Mesothelial cell of epicardium (in vitro differentiated cells): ENCODE data around the gene CENPV. TPM values are rescaled to one million over a fixed set of nuclear protein-coding genes. Genes with fewer than 3 reads are reported as not detected.
"Not testable (repeated sequence)": the region's sequence is repeated elsewhere in the genome, so short reads cannot be mapped to it uniquely, and the experiment has no call there.

Source experiments
- DNase-seq, 2 experiments: peaks; one replicate each; pipeline ENCODE4 v3.0.0; 2021; ENCODE audit warnings: low spot score in 2 of 2; ENCODE audit not compliant: unreplicated experiment in 2 of 2
- H3K27ac Mint-ChIP-seq: 2 replicates; pipeline ENCODE4 v1.8.0; 2021; ENCODE audit warnings: mixed read lengths
- H3K27me3 Mint-ChIP-seq: 2 replicates; pipeline ENCODE4 v1.8.0; 2021; ENCODE audit warnings: low read depth, mixed read lengths
- H3K36me3 Mint-ChIP-seq: 2 replicates; pipeline ENCODE4 v1.8.0; 2021; ENCODE audit warnings: mixed read lengths
- H3K4me1 Mint-ChIP-seq: 2 replicates; pipeline ENCODE4 v1.8.0; 2021; ENCODE audit warnings: mixed read lengths
- H3K4me3 Mint-ChIP-seq: 2 replicates; pipeline ENCODE4 v1.8.0; 2021; ENCODE audit warnings: mild to moderate bottlenecking, moderate library complexity, mixed read lengths
- H3K9me3 Mint-ChIP-seq: 2 replicates; pipeline ENCODE4 v1.8.0; 2021; ENCODE audit warnings: mixed read lengths
- total RNA-seq: library from RNA; stranded (reverse); gene quantifications from 3 replicates; pipeline ENCODE4 v1.2.1, GENCODE V29; 2021
- TF ChIP-seq, protein P1 (sequence below): fragments of 200-600 bp; sonication (generic); IDR thresholded peaks from one replicate; pipeline ENCODE4 v1.5.0; 2021; ENCODE audit warnings: antibody characterized with exemption; ENCODE audit not compliant: unreplicated experiment

The CENPV gene
- total RNA-seq, 1 donor from 2014 or later = 102 TPM

DNA sequence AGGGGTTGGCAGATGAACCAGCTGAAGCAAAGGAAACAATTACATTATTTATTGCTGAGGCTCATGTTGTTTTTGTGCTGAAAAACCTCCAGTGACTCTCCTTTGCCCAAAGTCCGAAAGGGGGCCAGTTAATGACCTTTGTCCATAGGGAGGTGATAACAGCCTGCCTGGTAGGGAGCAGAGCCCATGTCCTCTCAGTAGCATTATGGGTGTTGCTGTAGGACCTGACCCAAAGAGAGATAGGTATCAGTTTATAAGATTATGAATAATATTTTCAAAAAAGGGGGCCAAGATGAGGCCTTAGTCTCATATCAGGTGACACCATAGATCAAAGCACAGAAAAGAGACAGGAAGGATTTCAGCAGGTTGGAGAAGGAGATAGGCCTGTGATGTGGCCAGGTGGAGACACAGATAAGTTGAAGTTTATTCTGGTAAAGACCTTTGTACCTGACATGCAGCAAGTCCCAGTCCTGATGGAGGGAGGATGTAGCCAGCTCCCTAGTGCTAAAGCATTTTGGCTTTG lies 55.1 kb downstream of the CENPV start:
- no peaks in the 10 kb centered on the region for H3K27me3 Mint-ChIP-seq
- TF ChIP-seq, protein P1, sequence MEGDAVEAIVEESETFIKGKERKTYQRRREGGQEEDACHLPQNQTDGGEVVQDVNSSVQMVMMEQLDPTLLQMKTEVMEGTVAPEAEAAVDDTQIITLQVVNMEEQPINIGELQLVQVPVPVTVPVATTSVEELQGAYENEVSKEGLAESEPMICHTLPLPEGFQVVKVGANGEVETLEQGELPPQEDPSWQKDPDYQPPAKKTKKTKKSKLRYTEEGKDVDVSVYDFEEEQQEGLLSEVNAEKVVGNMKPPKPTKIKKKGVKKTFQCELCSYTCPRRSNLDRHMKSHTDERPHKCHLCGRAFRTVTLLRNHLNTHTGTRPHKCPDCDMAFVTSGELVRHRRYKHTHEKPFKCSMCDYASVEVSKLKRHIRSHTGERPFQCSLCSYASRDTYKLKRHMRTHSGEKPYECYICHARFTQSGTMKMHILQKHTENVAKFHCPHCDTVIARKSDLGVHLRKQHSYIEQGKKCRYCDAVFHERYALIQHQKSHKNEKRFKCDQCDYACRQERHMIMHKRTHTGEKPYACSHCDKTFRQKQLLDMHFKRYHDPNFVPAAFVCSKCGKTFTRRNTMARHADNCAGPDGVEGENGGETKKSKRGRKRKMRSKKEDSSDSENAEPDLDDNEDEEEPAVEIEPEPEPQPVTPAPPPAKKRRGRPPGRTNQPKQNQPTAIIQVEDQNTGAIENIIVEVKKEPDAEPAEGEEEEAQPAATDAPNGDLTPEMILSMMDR = no peak
- no peak overlapping the region for H3K27ac Mint-ChIP-seq
- no peak overlapping the region for H3K4me3 Mint-ChIP-seq
- H3K9me3 Mint-ChIP-seq = no peaks in the 10 kb centered on the region
- peaks cover 16% of the 10 kb centered on the region for H3K36me3 Mint-ChIP-seq
- H3K4me1 Mint-ChIP-seq = no peaks in the 10 kb centered on the region
- DNase-seq = no peak

DNA sequence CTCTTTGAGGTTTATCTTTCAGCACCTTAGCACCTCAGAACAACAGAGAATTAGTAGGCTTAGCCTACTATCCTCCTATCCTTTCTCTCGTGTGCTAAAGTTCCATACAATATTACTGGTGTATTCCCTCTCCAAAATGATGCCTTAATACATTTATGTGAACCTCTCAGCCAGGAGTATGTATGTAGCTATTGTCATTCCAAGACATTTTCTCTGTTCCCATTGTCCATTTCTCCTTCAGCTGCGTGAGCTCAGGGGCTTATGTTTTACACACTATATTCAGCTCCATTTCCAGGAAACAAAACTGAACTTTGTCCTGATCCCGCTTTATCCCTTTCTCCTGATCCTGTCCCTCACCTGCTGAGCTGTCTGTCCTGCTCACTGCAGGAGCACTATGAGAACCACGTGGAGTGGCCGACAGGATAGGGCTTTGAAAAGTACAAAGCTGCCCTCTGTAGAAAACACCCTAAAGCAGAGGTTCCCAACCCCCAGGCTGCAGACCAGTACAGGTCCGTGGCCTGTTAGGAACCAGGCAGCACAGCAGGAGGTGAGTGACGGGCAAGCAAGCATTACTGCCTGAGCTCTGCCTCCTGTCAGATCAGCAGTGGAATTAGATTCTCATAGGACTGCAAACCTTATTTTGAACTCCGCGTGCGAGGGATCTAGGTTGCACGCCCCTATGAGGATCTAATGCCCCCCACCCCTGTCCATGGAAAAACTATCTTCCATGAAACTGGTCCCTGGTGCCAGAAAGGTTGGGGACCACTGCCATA lies 55.7 kb downstream of the CENPV start:
- no peaks in the 10 kb centered on the region for H3K9me3 Mint-ChIP-seq
- H3K27ac Mint-ChIP-seq = no peak overlapping the region
- TF ChIP-seq, protein P1 = no peak
- peaks cover 3% of the 10 kb centered on the region for H3K4me1 Mint-ChIP-seq
- H3K27me3 Mint-ChIP-seq = no peaks in the 10 kb centered on the region
- H3K4me3 Mint-ChIP-seq = no peak overlapping the region
- H3K36me3 Mint-ChIP-seq = peaks cover 13% of the 10 kb centered on the region
- no peak for DNase-seq

DNA sequence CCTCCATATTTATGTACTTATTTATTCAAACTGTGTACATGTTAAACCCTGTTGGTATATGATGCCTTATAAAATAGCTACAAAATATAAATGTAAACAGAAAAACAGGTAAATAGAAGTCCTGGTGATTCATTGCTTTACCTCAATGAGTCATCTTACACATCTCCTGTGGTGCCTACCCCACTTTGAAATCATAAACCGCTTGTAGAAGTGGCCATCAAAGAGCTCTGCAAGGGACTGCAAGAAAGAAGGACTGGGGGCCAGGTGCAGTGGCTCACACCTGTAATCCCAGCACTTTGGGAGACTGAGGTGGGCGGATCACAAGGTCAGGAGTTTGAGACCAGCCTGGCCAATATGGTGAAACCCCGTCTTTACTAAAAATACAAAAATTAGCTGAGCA lies 57.2 kb downstream of the CENPV start:
- not testable (repeated sequence) for H3K9me3 Mint-ChIP-seq, H3K4me1 Mint-ChIP-seq, H3K27ac Mint-ChIP-seq, H3K36me3 Mint-ChIP-seq, DNase-seq, H3K27me3 Mint-ChIP-seq, H3K4me3 Mint-ChIP-seq

DNA sequence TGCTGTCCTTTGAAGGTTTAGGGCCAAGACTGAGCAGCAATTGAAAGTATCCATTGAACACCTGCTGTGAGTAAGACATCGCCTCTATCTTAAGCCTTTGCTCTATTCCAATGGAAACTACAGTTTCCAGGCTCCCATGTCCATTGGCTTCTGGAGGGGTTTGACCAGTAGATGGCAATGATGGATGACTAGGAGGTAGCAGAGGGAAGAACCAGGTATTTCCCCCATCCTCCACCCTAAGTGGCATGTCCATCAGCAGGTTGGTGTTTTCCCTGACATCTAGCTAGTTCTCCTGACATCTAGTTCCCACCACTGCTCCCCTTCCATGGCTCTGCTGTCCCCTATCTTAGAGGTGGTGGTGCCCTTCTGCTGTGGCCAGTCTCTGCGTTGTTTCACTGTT lies 58.7 kb downstream of the CENPV start:
- Mint-ChIP-seq H3K27me3 (no peaks in the 10 kb centered on the region), H3K4me1 (peaks cover 6% of the 10 kb centered on the region), H3K27ac (no peak overlapping the region), H3K4me3 (no peak overlapping the region), H3K36me3 (peaks cover 6% of the 10 kb centered on the region), H3K9me3 (no peaks in the 10 kb centered on the region)
- TF ChIP-seq, protein P1 = no peak
- DNase-seq = no peak

DNA sequence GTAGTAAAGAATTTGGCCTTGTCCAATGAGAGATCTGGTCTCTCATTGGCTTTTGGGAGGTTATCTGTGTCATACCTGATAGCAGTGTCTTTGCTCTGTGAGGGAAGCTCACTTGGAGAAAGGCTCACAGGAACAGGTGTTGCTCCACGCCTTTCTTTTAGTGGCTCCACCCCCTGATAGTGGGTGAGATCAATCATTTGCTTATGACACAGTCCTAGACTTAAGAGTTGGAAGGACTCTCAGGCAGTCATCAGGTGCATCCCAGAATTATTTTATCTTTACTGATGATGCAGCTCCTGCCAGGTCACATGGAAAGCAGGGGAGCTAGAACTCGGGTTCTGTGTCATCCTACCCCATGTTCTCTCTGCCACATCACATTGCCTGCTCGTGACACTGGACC lies 59.3 kb downstream of the CENPV start:
- TF ChIP-seq, protein P1 = no peak
- H3K36me3 Mint-ChIP-seq = peaks cover 6% of the 10 kb centered on the region
- H3K27ac Mint-ChIP-seq = no peak overlapping the region
- peaks cover 6% of the 10 kb centered on the region for H3K4me1 Mint-ChIP-seq
- H3K9me3 Mint-ChIP-seq = no peaks in the 10 kb centered on the region
- DNase-seq = no peak
- H3K4me3 Mint-ChIP-seq = no peak overlapping the region
- H3K27me3 Mint-ChIP-seq = no peaks in the 10 kb centered on the region

Other genes with a start within 250 kb of the CENPV start
- 130 to 142 TPM (median 135 TPM) in 3 replicates for gene NCOR1, start 137.9 kb downstream of the CENPV start, total RNA-seq
- gene PIGL, start 136.3 kb downstream of the CENPV start, total RNA-seq = 62.4 to 69.4 TPM (median 64.2 TPM) in 3 replicates
- 1,270 to 1,309 TPM (median 1,304 TPM) in 3 replicates for gene UBB, start 27.6 kb upstream of the CENPV start, total RNA-seq
- 1.9 to 4.5 TPM (median 2.1 TPM) in 3 replicates for gene TRPV2, start 62.1 kb upstream of the CENPV start, total RNA-seq
- gene LRRC75A, start 138.7 kb upstream of the CENPV start, total RNA-seq = 4.0 to 4.5 TPM (median 4.3 TPM) in 3 replicates
- gene ZNF287, start 215.7 kb upstream of the CENPV start, total RNA-seq = 11.5 to 13.9 TPM (median 13.3 TPM) in 3 replicates